Measurements from ENCODE around the gene RFTN1.

The RFTN1 gene

DNA sequence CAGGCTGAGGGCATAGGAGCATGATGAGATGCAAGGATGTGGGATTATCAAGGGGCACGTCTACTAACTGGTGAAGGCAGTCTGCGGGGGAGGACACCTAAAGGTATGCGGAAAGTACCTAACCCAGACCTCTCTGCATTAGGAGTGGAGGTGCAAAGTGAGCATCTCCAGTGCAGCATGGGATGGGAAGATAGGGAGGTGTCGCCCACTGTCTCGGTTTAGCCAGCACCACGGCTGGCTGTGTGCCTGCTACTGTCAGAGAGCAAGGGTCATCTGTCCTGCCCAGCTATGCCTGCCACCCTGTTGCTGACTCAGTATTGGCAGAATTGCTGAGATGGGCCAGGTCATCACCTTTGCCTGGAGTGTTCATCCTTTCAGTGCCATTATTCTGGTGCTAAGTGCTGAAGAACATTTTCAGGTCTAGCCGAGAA is 208.4 kb downstream of the RFTN1 start:
- in situ Hi-C loops (cut with MboI; ENCODE audit: low pct_unique_long_range_greater_than_20kb, low sequenced_read_pairs), result no loop called here
- DNase-seq, result no peak

DNA sequence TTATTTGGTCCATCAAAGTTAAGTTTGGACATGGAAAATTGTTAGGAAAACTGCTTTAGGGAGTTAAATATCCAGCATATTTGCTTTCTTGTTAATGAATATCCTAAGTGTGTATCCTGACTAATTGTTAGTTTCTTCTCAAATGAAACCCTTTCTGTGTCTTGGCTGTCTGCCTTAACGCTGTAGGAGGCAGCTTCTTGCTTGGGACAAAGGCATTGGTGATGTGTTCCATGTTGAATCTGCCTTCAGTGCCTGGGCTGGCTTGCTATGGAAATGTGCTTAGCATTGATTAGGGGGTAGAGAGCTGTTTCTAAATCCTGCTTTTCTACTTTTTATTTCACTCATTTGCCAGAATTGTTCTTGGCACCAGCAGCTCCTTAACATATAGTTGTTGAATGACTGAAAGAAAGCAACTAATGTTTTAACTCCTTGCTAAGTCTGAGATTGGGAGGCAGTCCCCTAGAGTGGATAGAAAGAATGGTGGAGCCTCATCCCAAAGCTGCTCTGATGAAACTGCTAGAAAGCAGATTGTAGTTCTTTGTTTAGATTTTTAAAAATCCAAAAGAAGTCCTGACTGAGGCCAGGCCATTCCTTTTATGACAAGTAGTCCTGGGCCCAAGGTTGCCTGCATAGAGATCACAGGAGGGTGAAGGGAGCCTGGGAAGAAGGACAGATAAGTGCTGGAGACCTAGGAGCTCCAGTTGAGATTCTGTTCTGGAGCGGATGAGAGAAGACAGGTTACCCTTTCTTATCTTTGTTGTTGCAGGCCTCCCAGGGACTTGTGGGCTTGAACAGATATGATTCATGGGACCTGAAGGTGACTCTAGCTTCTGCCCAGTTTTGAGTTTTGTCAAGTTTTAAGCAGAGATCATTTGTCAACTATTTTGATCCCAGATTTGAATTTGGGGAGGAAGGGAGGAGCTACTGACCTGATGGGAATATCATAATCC is 209.2 kb downstream of the RFTN1 start:
- no peak for DNase-seq
- in situ Hi-C loops (cut with MboI; ENCODE audit: low pct_unique_long_range_greater_than_20kb, low sequenced_read_pairs), result no loop called here

DNA sequence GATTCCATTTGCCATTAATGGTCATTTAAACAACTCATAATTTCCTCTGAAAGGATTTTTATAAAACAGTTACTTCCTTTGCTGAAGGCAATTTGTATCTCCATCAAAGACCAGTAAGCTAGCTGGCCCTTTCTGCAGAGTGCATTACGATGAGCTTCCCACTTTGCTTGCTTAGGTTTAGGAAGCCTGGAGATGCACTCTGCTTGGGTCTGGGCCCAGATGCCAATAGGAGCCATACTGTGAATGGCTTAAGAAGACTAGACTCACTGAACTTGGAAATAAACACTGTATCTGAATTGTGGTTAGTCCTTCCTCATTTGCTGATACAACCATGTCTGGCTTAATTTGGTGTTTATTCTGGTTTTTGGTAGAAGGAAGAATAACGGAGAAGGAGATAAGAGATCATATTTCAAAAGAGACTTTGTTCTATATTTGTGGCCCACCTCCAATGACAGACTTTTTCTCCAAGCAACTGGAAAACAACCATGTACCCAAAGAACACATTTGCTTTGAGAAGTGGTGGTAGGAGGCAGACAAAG is 210.4 kb downstream of the RFTN1 start:
- DNase-seq, result peak; percentile 37
- in situ Hi-C loops (cut with MboI; ENCODE audit: low pct_unique_long_range_greater_than_20kb, low sequenced_read_pairs), result no loop called here

DNA sequence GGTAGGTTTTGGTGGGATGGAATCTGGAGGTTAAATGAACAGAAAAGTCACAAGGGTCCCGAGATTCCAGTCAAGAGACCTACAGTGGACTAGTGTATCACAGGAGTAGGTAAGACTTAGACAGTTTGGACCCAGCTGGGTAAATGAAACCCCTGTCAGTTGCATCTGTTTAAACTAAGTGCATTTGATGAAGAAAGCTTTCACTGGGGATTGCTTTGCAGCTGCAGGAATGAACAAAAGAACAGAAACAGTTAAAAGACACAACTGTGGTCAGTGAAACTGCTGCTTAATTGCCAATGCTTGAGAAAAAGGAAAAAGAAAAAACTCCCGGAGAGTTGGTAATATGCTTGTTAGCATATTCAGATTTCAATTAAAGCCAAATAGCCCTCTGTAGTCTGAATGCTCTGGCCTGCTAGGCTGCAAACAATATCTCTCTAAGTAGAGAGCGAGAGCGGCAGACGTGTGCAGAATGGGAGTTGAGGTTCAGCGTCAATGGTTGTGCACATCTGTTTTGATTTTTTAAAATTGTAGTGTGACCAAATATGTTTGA is 211.3 kb downstream of the RFTN1 start:
- in situ Hi-C loops (cut with MboI; ENCODE audit: low pct_unique_long_range_greater_than_20kb, low sequenced_read_pairs), result no loop called here
- DNase-seq, result no peak

DNA sequence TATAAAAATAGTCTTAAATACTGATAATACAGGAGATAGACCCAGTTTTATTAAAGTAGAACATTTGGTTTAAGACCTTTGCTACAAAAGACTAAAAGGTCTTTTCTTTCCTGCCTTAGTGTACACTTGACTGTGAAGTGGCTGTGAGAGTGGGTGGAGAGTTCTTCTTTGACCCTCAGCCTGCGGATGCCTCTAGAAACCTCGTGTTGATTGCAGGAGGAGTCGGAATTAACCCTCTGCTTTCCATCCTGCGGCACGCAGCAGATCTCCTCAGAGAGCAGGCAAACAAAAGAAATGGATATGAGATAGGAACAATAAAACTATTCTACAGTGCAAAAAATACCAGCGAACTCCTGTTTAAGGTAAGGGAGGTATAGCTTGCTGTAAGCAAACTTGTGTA is 212.0 kb downstream of the RFTN1 start:
- in situ Hi-C loops (cut with MboI; ENCODE audit: low pct_unique_long_range_greater_than_20kb, low sequenced_read_pairs), result no loop called here
- DNase-seq, result no peak

DNA sequence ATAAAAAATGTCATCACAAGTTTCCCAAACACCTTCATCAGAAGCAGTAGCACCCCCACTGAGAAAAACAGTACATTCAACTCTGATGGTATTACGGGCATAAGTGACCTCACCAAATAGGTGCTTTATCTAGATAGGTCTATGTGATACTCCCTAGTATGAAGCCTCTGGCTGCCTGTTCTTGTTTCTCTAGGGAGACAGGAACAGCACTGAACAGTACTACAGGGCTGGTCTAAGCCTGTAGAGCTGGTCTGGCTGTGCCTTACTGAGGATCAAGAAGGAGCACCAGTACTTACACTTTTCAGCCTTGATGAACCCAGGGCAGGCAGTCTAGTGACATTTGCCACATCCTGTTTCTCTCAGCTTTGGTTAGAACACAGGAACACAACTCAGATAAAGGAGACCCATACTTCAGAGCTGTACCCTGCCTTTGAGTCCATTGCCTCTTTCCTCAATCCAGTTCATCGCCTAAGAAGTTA is 212.6 kb downstream of the RFTN1 start:
- peak; percentile 51 for DNase-seq
- in situ Hi-C loops (cut with MboI; ENCODE audit: low pct_unique_long_range_greater_than_20kb, low sequenced_read_pairs), result no loop called here

DNA sequence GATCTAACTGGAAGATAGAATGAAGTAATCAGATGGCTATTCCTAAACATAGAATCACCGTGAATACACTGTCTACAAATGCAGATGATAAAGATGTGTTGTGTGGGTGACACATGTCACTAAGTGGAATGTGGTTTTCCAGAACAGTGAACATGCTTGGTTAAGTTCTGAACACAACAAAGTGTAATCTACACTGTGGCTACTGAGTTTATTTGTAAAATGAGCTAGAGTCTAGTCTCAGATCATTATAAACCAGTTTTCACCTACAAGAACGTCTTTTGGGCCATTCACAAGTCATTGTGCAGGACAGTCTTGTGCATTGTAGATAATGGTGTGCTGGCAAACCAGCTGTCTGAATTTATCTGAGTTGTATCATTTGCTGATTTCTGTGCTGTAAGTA is 213.2 kb downstream of the RFTN1 start:
- in situ Hi-C loops (cut with MboI; ENCODE audit: low pct_unique_long_range_greater_than_20kb, low sequenced_read_pairs), result no loop called here
- no peak for DNase-seq

DNA sequence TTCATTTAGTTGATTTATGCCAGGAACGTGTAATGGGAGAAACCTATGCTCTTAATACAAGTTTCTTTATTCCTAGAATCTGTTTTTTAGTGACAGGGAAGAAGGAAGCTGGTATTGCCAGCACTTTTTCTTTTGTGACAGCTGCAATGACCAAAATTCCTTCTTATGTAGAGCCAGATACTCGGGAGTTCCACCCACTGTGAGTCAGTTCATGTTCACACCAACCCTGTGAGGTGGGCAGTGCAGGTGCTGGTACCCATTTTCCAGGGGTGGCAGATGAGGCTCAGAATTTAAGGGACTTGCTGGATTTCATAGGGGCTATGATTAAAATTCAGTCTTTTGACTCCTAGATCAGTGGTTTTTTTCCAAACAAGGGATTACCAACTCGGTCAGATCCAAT is 213.8 kb downstream of the RFTN1 start:
- DNase-seq, result no peak
- in situ Hi-C loops (cut with MboI; ENCODE audit: low pct_unique_long_range_greater_than_20kb, low sequenced_read_pairs), result loop anchor here (25.0 kb wide), 1 partner anchor 238 kb away; no protein-coding TSS in a partner anchor

DNA sequence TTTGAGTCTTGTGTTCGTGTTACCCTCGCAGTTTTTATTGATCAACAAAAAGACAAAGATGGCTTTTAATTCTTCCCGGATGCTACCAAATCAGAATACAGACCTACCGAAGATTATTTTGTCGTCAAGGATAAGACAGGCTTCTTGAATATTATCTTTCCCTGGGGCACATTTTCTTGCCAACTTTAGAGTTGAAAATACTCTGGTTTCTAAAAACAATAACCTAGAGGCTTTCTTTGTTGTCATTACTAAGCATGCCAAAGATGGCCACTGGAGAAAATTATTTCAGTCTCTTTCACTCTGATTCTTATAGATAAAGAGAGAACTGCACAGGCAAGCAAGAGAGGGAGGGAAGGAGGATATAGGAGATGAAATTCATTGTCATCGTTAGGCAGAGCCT is 214.6 kb downstream of the RFTN1 start:
- in situ Hi-C loops (cut with MboI; ENCODE audit: low pct_unique_long_range_greater_than_20kb, low sequenced_read_pairs), result loop anchor here (25.0 kb wide), 1 partner anchor 238 kb away; no protein-coding TSS in a partner anchor

DNA sequence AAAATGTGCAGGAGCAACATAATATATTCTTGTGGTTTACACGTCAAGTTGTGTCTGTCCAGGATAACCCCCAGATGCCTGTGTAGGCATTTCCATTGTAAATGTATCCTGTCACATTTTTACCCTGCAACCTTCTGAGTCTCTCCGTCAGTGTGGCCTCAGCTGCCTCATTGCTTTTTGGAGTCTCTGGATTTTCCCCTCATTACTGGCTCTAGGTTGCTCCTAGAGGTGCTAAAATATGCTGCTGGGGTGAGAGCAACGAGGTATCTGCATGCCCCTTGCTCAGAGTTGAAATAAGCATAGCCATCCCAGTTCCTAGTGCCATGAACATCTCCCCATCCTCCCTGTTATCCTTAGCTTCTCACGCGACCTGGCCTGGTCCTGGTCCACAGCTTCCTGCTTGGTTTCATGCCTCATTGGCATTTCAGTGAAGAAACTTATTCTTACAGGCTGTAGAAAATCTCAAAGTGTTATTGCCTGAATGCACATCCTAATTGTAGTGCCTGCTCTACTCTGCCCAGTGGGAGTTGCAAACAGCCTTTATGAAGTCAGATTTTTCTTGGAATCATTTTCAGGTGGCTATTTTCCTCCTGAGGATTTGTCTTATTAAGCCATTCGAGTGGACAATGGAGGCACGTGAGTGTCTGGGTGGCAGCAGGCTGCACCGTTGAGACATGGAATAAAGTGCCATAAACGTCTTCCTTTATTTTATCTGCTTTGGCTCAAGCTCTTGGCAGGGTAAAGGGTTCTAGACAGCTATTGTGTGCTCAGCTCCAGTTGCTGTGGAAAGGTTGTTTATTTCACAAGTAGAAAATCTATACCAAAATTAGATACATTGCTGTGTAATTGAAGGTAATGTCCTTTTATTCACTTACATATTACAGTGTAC is 215.3 kb downstream of the RFTN1 start:
- no peak for DNase-seq
- in situ Hi-C loops (cut with MboI; ENCODE audit: low pct_unique_long_range_greater_than_20kb, low sequenced_read_pairs), result loop anchor here (25.0 kb wide), 1 partner anchor 239 kb away; no protein-coding TSS in a partner anchor

More for the DNA sequence above, 214.6 kb downstream of the RFTN1 start:
- no peak for DNase-seq

DNA sequence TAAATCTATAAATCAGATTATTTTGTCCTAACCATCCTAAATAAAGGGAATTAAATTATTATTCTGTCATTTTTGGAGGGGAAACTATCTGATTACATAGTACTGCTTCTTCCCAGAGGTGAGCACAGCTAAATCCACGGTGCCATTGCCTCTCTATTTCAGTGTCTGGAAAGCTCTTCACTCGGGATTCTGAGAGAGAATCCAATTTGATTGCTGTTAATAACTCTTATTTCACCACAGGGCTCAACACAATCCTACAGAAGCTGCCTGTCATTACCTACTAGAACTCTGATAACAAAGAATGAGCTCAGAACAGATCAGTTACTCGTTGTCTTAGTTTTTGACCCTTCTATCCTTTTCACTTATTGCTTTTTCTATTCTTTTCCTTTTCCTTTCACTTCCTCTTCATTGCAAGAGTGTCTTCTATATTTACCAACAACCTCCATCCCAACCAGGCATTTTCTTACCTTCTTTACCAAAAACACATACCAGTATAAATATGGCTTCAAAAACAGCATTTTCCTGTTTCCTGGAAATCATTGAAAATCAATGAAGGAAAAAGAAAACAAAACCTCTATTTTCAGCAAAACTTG is 218.1 kb downstream of the RFTN1 start:
- DNase-seq, result no peak
- in situ Hi-C loops (cut with MboI; ENCODE audit: low pct_unique_long_range_greater_than_20kb, low sequenced_read_pairs), result loop anchor here (25.0 kb wide), 1 partner anchor 242 kb away; no protein-coding TSS in a partner anchor

DNA sequence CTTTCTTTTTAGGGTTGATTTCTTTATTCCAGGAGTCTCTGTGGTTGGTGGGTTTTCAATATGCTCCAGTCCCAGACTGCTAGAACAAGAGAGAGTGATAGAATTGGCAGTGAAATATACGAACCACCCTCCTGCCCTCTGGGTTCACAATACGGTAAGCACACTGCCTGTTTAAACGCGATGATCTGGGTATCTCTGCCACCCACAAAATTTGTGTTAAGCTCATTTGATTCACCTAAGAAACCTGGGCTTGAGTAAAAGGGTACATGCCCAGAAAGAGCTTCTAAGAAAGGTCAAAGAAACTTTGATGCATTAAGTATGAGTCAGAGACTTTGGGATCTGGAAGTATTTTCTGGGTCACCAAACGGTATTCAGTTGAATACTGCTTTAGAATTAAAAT is 218.7 kb downstream of the RFTN1 start:
- DNase-seq, result no peak
- in situ Hi-C loops (cut with MboI; ENCODE audit: low pct_unique_long_range_greater_than_20kb, low sequenced_read_pairs), result loop anchor here (25.0 kb wide), 1 partner anchor 242 kb away; no protein-coding TSS in a partner anchor

DNA sequence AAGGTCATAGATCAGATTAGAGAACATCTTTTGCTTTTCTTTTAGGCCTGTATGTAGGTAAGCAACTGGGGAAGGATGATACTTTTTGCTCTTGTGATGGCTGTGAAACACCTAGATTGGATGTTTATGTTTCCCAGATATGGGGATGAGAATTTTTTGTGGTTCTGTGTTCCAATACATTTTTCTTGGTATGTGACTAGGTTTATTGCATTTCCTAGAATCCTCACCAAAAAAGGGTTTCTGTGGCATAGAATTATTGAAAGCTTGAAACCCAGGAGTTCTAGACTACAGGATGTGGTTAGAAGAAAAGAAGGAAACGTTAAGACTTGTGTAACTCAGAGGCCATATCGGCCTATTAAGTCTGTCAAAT is 222.7 kb downstream of the RFTN1 start:
- in situ Hi-C loops (cut with MboI; ENCODE audit: low pct_unique_long_range_greater_than_20kb, low sequenced_read_pairs), result loop anchor here (25.0 kb wide), 1 partner anchor 246 kb away; no protein-coding TSS in a partner anchor
- peak; percentile 78 for DNase-seq

DNA sequence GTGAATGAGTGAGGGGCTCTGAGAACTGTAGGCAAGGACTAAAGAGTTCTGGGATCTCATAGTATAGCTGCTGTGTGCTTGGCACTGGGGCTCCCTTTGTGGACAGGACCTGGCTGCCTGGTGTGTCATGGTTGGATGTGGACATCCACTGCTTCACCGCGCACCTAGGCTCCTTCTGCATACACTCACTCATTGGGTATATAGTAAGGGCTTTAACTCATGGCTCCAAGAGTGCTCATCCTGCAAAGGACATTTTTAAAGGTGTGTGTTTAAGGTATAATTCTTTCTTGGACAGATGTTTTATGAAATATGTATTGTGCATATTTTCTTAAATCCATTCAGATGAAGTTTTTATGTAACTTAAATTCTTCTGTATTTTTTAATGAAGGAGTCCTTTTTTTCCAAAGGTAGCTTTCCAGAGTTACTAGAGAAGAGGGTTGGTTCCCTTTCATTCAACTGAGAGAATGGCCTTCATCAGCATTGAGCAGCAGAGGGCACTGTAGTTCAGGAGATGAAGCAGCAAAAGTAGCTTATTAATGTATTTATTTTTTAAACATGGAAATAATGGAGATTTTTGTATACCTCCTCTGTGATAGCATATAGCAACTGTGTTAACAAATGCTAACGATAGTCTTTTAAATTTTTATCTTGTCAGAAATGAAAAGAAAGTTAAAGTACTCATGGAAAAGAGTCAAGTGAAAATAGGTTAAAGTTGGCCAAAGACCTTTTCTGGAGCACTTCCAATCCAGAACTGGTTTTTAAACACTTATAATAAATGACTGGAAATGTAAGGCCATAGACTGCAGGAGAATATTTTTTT is 223.3 kb downstream of the RFTN1 start:
- in situ Hi-C loops (cut with MboI; ENCODE audit: low pct_unique_long_range_greater_than_20kb, low sequenced_read_pairs), result loop anchor here (25.0 kb wide), 1 partner anchor 247 kb away; no protein-coding TSS in a partner anchor
- DNase-seq, result peak; percentile 67

DNA sequence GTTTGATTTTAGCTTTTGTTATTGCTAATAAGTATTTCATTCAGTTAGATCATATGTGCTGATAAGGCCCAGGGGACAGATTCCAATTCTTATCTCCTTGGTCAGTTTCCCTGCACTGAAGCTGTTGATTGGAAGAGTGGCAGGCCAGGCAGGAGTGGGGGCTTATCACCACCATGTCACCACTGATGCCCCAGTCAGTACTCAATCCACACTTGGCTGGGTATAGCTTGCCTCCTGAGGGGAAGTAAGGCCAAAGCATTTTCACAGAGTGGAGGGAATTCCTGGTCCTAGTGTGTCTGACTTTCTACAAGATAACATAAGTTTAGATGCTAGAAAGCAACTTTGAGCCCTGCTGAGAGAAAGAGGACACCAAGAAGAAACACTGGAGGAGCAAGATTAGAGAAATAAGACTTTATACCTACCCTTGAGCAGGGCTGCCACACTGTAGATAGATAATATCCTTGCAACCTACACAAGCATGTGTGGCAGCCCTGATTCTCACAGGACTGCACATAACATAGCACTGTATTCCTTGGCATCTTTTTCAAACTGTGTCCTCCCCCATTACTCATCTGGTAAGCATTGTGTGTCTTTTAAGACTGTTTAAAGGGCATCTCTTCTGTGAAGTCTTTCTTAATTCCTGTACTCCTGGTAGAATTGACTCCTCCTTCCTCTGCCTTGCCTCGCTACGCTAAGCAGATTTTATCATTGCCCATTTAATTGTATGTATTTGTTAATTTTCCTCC is 224.2 kb downstream of the RFTN1 start:
- in situ Hi-C loops (cut with MboI; ENCODE audit: low pct_unique_long_range_greater_than_20kb, low sequenced_read_pairs), result loop anchor here (25.0 kb wide), 1 partner anchor 248 kb away; no protein-coding TSS in a partner anchor
- DNase-seq, result no peak

DNA sequence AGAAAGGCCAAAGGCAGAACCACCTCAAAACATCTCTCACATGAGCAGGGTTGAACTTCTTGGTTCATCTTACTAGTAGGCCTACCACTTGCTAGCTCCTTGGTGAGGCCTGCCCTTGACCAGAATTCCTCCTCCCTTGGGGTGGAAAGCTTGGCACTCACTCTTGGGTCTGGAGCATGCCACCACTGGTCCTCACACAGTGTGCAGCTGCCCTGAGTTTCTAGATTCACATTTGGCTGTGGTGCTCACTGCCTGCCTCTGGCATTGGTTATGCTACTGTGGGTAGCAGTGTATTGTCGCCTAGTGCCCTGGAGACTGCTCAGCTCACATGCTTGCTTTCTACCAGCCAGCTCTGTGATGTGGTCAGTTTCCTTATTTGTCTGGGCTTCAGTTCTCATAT is 224.8 kb downstream of the RFTN1 start:
- in situ Hi-C loops (cut with MboI; ENCODE audit: low pct_unique_long_range_greater_than_20kb, low sequenced_read_pairs), result loop anchor here (25.0 kb wide), 1 partner anchor 249 kb away; no protein-coding TSS in a partner anchor
- DNase-seq, result no peak
